Measurements from ENCODE around the gene SH3GL3.

The SH3GL3 gene

DNA sequence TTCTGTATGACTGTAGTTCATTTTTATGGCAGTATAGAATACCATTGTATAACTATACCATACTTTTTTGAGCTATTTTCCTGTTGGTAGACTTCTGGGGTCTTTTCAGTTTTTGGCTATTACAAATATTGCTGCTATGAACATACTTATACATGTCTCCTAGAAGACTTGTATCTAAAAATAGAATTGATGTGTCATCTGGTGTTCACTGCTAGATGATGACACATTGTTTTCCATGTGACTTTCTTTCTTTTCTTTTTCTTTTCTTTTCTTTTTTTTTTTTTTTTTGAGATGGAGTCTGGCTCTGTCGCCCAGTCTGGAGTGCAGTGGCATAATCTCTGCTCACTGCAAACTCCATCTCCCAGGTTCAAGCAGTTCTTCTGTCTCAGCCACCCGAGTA lies 69.8 kb downstream of the SH3GL3 start:
- no peak overlapping the region for H3K4me3 ChIP-seq (ENCODE audit: low read depth, low read length)
- TF ChIP-seq, protein P1, sequence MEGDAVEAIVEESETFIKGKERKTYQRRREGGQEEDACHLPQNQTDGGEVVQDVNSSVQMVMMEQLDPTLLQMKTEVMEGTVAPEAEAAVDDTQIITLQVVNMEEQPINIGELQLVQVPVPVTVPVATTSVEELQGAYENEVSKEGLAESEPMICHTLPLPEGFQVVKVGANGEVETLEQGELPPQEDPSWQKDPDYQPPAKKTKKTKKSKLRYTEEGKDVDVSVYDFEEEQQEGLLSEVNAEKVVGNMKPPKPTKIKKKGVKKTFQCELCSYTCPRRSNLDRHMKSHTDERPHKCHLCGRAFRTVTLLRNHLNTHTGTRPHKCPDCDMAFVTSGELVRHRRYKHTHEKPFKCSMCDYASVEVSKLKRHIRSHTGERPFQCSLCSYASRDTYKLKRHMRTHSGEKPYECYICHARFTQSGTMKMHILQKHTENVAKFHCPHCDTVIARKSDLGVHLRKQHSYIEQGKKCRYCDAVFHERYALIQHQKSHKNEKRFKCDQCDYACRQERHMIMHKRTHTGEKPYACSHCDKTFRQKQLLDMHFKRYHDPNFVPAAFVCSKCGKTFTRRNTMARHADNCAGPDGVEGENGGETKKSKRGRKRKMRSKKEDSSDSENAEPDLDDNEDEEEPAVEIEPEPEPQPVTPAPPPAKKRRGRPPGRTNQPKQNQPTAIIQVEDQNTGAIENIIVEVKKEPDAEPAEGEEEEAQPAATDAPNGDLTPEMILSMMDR (IDR thresholded peaks at IDR 0.05; ENCODE audit: low read depth, low read length): no peak

DNA sequence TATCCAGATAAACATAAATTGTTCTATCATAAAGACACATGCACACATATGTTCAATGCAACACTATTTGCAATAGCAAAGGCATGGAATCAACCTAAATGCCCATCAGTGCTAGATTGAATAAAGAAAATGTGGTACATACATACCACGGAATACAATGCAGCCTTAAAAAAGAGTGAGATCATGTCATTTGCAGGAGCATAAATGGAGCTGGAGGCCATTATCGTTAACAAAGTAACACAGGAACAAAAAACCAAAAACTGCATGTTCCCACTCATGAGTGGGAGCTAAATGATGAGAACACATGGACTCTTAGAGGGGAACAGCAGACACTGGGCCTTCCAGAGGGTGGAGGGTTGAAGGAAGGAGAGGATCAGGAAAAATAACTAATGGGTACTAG lies 79.2 kb downstream of the SH3GL3 start:
- TF ChIP-seq, protein P1 (IDR thresholded peaks at IDR 0.05; ENCODE audit: low read depth, low read length): no peak
- no peak overlapping the region for H3K4me3 ChIP-seq (ENCODE audit: low read depth, low read length)

DNA sequence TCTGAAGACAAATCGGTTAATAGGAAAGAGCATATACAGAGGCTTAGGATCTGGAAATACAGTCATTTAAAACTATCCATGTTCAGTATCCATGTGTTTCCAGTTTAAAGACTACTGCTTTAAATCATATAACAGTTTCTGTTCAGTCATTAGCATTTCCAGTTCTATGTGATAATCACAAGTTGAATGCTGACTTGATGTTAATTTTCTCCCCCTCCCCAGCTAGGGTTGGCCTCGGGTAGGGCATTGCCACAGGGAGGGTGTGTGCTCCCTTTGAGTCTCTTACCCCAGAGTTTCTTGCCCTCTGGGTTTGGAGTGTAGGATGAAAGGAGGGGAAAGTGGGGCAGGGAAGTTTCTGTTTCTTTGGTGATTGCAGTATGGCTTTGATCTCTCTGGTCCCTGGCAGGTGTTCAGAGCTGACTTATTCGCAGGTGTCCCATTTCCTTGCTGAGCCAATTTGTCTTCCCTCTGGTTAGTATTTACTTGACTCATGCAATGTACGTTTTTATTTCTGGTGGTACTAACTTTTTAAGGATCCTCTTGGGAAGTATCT lies 86.3 kb downstream of the SH3GL3 start:
- TF ChIP-seq, protein P1 (IDR thresholded peaks at IDR 0.05; ENCODE audit: low read depth, low read length): no peak
- no peak overlapping the region for H3K4me3 ChIP-seq (ENCODE audit: low read depth, low read length)

DNA sequence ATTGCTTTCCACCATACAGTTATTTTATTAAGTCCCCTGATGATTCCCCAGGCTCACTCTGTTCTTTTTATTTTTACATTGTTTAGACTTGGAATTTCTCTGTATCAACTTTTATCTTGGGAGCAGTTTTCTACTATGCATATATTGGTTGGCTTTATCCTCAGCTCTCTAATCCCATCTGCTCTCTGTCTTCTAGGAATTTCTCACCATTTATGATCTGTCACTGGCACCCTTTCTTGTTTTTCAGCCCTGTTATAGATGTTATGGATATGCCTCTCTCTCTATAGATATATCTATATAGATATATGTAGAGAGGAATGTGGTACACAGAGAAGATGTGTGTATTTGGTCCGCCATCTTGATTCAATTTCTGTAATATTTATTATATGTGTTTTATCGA lies 90.5 kb downstream of the SH3GL3 start:
- TF ChIP-seq, protein P1 (IDR thresholded peaks at IDR 0.05; ENCODE audit: low read depth, low read length): no peak
- H3K4me3 ChIP-seq (ENCODE audit: low read depth, low read length): no peak overlapping the region

DNA sequence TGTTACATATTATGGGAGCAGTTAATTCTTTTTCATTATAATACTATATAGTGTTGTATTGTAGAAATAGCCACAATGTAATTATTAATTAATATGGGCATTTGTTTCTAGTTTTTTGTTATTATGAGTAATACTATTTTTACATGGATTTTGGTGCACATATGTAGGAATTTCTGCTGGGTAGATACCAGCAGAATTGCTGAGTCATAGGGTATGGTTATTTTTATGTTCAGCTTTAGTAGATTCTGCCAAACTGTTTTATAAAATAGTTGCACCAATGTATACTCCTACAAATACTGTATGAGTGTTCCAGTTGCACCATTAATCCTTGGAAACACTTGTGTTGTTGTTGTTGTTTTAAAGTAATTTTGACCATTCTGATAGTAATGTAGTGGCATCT lies 91.5 kb downstream of the SH3GL3 start:
- TF ChIP-seq, protein P1 (IDR thresholded peaks at IDR 0.05; ENCODE audit: low read depth, low read length): no peak
- no peak overlapping the region for H3K4me3 ChIP-seq (ENCODE audit: low read depth, low read length)

DNA sequence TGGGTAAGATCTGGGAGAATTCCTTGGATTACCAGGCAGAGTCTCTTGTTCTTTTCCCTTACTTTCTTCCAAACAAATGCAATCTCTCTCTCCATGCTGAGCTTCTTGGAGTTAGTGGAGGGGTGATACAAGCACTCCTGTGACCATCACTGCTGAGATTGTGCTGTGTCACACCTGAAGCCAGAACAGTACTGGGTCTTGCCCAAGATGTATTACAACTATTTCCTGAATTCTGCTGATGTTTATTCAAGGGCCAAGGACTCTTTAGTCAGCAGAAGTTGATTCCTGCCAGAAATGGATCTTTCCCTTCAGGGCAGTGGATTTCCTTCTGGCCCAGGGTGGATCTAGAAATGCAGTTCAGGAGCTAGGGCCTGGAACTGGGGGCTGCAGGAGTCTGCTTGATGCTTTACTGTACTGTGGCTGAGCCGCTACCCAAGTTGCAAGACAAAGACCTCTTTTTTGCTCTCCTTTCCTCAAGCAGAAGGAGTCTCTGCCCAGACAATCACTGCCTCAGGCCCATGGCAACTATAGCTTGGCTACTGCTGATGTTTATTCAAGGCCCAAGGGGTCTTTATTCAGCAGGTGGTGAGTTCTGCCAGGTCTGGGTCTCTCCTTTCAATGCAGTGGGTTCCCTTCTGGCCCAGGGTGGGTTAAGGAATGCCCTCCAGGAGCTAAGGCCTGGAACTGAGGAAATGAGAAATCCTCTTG lies 98.8 kb downstream of the SH3GL3 start:
- H3K4me3 ChIP-seq (ENCODE audit: low read depth, low read length): no peak overlapping the region
- TF ChIP-seq, protein P1 (IDR thresholded peaks at IDR 0.05; ENCODE audit: low read depth, low read length): no peak

DNA sequence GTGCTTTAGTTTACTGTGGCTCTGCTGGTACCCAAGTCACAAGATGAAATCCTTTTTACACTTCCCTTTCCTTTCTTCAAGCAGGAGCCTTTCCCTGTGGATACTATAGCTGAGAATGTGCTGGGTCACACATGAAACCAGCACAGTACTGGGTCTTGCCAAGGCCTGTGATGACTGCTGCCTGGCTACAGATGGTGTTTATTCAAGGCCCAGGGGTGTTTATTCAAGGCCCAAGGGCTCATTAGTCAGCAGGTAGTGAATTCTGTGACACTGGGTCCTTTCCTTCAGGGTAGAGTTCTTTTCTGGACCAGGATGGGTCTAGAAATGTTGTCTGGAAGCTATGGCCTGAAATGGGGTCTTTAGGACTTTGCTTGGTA lies 99.4 kb downstream of the SH3GL3 start:
- H3K4me3 ChIP-seq (ENCODE audit: low read depth, low read length): no peak overlapping the region
- TF ChIP-seq, protein P1 (IDR thresholded peaks at IDR 0.05; ENCODE audit: low read depth, low read length): no peak

Measured in WI38 (cell line).